Astrocyte of the cerebellum (primary cell): Measurements from ENCODE around the gene FOXL2.
"Not testable (repeated sequence)": the region's sequence is repeated elsewhere in the genome, so short reads cannot be mapped to it uniquely, and the experiment has no call there.

ENCODE experiments used
- DNase-seq: peaks from one replicate; pipeline ENCODE4 v3.0.0-alpha.2; 2011; ENCODE audit warnings: low read depth
- H3K4me3 ChIP-seq: 2 replicates; pipeline ENCODE4 v1.5.1; 2011; ENCODE audit warnings: mild to moderate bottlenecking, low read depth, low read length, moderate library complexity
- CTCF ChIP-seq: IDR thresholded peaks from 2 replicates; pipeline ENCODE4 v1.5.1; 2012; ENCODE audit warnings: low read length, low read depth, moderate library complexity, mild to moderate bottlenecking; ENCODE audit errors: missing control alignments
- in situ Hi-C: cut with HindIII; loops from 2 replicates; pipeline ENCODE4 v1.10.0; 2017; ENCODE audit warnings: low sequenced_read_pairs

Gene FOXL2

GRCh38 chr3:138935505-138935862 is 11.5 kb downstream of the FOXL2 start:
- DNase-seq = no peak
- in situ Hi-C loops = no loop called here
- peak overlapping the region; percentile 42 for H3K4me3 ChIP-seq
- no peak for TF ChIP-seq CTCF

- no peak for DNase-seq
- TF ChIP-seq CTCF = no peak
- in situ Hi-C loops = no loop called here
These were observed 12.8 kb downstream of the FOXL2 start for GRCh38 chr3:138933981-138934691.

GRCh38 chr3:138933068-138933668 is 13.8 kb downstream of the FOXL2 start:
- no peak for TF ChIP-seq CTCF
- H3K4me3 ChIP-seq = no peak overlapping the region
- no peak for DNase-seq
- in situ Hi-C loops = no loop called here

More at GRCh38 chr3:138933981-138934691, 12.8 kb downstream of the FOXL2 start:
- H3K4me3 ChIP-seq = no peak overlapping the region

GRCh38 chr3:138928727-138929372 is 18.1 kb downstream of the FOXL2 start:
- DNase-seq = no peak
- H3K4me3 ChIP-seq = no peak overlapping the region
- no peak for TF ChIP-seq CTCF
- in situ Hi-C loops = no loop called here

GRCh38 chr3:138923531-138923994 is 23.4 kb downstream of the FOXL2 start:
- TF ChIP-seq CTCF = peak; percentile 91
- in situ Hi-C loops = loop anchor here (25.0 kb wide), 3 partner anchors 111 to 461 kb away; no protein-coding TSS in a partner anchor
- H3K4me3 ChIP-seq = no peak overlapping the region
- peak; percentile 78 for DNase-seq

- in situ Hi-C loops = loop anchor here (25.0 kb wide), 3 partner anchors 110 to 460 kb away; no protein-coding TSS in a partner anchor
- H3K4me3 ChIP-seq, DNase-seq: not testable (repeated sequence)
- TF ChIP-seq CTCF = peak; percentile 16
These were observed 24.5 kb downstream of the FOXL2 start for GRCh38 chr3:138922400-138922799.
